HL-60 (cell line): Measurements from ENCODE around the gene ZMYM2.

Experiments
- DNase-seq, 2 experiments: peaks; one replicate each; pipeline ENCODE4 v3.0.0-alpha.2; 2010 to 2020; ENCODE audit warnings: low read depth in 1 of 2, low spot score in 1 of 2
- H3K27ac ChIP-seq: fragments of 250-450 bp; sonication (Bioruptor Pico); replicated peaks from 2 replicates; pipeline ENCODE4 v1.5.1; 2020; ENCODE audit warnings: mild to moderate bottlenecking, moderate library complexity
- H3K27me3 ChIP-seq: fragments of 250-450 bp; sonication (Bioruptor Pico); 2 replicates; pipeline ENCODE4 v1.5.1; 2021; ENCODE audit warnings: mild to moderate bottlenecking, moderate library complexity; ENCODE audit not compliant: insufficient read depth, poor library complexity, severe bottlenecking
- H3K4me3 ChIP-seq: replicated peaks from 2 replicates; pipeline ENCODE4 v1.5.1; 2011; ENCODE audit warnings: mild to moderate bottlenecking, control low read depth, low read length; ENCODE audit not compliant: insufficient read depth
- CTCF ChIP-seq: IDR thresholded peaks from one replicate; pipeline ENCODE4 v1.5.1; 2011; ENCODE audit warnings: low read length, control low read depth, inconsistent platforms; ENCODE audit not compliant: insufficient read depth
- GABPA ChIP-seq: IDR thresholded peaks from 2 replicates; pipeline ENCODE4 v1.6.1; 2012; ENCODE audit warnings: low read depth
- POLR2AphosphoS5 ChIP-seq: IDR thresholded peaks from 2 replicates; pipeline ENCODE4 v1.6.1; 2012; ENCODE audit warnings: low read depth
- REST ChIP-seq: IDR thresholded peaks from 2 replicates; pipeline ENCODE4 v1.6.1; 2012; ENCODE audit warnings: low read depth; ENCODE audit not compliant: insufficient replicate concordance
- SPI1 ChIP-seq: IDR thresholded peaks from 2 replicates; pipeline ENCODE4 v1.6.1; 2012; ENCODE audit warnings: low read depth, mild to moderate bottlenecking, borderline replicate concordance

ZMYM2 gene

GRCh38 chr13:20051366-20051765 lies 92.8 kb downstream of the ZMYM2 start:
- no peak overlapping the region for H3K27ac ChIP-seq

GRCh38 chr13:20053016-20053415 lies 94.5 kb downstream of the ZMYM2 start:
- no peak overlapping the region for H3K4me3 ChIP-seq
- H3K27me3 ChIP-seq = no peaks in the 10 kb centered on the region
- TF ChIP-seq CTCF (no peak), POLR2AphosphoS5 (no peak), SPI1 (no peak)
- no peak for DNase-seq
- no peak overlapping the region for H3K27ac ChIP-seq

More at GRCh38 chr13:20051366-20051765, 92.8 kb downstream of the ZMYM2 start:
- H3K4me3 ChIP-seq = no peak overlapping the region
- H3K27me3 ChIP-seq = no peaks in the 10 kb centered on the region
- no peak for TF ChIP-seq POLR2AphosphoS5
- no peak for TF ChIP-seq REST
- DNase-seq = no peak

GRCh38 chr13:20053891-20054290 lies 95.4 kb downstream of the ZMYM2 start:
- Histone ChIP-seq H3K27me3 (no peaks in the 10 kb centered on the region), H3K4me3 (no peak overlapping the region), H3K27ac (no peak overlapping the region)
- TF ChIP-seq CTCF (no peak), GABPA (no peak), REST (no peak), SPI1 (no peak), POLR2AphosphoS5 (no peak)
- no peak for DNase-seq

GRCh38 chr13:20054586-20054985 lies 96.1 kb downstream of the ZMYM2 start:
- Histone ChIP-seq H3K27ac (no peak overlapping the region), H3K4me3 (no peak overlapping the region), H3K27me3 (no peaks in the 10 kb centered on the region)
- no peak for TF ChIP-seq SPI1
- no peak for TF ChIP-seq REST
- no peak for TF ChIP-seq CTCF
- TF ChIP-seq POLR2AphosphoS5 = no peak
- no peak for TF ChIP-seq GABPA
- no peak for DNase-seq
